Measurements from ENCODE around the gene GRB10.
"Not testable (repeated sequence)": the region's sequence is repeated elsewhere in the genome, so short reads cannot be mapped to it uniquely, and the experiment has no call there.

The GRB10 gene

DNA sequence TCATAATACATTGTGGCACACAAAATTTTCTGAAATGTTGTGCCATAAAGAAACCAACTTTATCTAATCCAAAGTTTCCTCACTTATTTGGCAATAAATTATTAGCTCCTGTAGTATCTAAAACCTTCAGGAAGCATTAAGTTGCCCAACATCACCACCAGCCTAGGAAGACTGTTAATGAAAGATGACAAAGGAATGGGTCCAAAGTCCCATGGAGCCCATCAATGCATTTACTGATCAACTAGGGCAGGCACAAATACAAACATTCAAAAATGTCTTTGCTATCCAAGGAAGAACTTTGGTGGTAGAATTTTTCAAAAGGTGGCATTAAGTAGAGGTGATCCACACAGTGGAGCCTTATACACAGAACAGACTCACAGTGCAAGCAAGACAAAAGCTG, 4.5 kb downstream of the GRB10 start:
- DNase-seq (ENCODE audit: low spot score): no peak

DNA sequence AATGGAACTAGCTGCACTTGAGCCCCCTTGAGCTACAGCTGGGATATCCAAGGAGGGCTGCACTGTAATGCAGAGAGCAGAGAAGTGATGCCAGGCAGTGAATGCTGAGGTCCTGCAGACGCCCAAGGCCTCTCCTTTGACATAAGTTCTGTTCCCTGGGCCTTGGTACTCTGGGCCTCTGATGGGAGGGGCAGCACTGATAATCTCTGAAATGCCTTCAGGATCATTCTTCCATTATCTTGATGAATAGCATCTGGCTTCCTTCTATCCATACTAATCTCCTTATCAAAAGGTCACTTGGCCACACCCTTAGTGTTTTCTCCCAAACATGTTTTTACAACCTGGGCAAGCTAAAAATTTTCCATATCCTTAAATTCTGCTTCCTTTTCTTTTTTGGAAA, 6.9 kb downstream of the GRB10 start:
- DNase-seq (ENCODE audit: low spot score): no peak

DNA sequence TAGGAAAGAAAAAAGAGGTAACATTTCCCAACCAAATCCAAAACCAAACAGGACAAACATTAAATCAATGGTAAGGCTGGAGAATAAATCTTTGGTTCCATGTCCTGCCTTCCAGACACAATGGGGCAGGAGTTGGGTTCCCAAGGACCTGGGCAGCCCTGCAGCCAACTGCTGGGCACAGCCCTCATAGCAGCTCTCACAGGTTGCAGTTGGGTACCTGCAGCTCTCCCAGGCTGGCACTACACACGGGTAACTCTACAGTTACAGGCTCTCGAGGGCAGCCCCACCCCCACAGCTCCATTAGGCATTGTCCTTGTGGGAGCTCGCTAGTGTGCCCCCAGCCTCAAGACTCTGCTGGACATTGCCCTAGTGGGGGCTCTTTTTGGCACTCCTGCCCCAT, 7.5 kb downstream of the GRB10 start:
- no peak for DNase-seq (ENCODE audit: low spot score)

DNA sequence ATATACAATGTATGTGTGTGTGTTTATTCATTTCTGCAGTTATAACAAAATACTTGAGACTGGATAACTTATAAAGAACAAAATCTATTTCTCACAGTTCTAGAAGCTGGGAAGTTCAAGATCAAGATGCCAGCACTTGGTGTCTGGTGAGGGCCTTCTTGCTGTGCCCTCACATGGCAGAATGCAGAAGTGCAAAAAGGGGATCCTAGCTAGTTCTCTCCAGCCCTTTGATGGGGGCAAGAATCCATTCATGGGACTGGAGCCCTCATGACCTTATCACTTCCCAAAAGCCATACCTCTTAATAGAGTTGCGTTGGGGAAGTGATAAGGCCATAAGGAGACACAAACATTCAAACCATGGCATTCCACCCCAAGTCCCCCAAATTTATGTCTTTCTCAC, 8.4 kb downstream of the GRB10 start:
- no peak for DNase-seq (ENCODE audit: low spot score)

GRCh38 chr7:50773071-50773470, 9.6 kb downstream of the GRB10 start:
- DNase-seq (ENCODE audit: low spot score): not testable (repeated sequence)

DNA sequence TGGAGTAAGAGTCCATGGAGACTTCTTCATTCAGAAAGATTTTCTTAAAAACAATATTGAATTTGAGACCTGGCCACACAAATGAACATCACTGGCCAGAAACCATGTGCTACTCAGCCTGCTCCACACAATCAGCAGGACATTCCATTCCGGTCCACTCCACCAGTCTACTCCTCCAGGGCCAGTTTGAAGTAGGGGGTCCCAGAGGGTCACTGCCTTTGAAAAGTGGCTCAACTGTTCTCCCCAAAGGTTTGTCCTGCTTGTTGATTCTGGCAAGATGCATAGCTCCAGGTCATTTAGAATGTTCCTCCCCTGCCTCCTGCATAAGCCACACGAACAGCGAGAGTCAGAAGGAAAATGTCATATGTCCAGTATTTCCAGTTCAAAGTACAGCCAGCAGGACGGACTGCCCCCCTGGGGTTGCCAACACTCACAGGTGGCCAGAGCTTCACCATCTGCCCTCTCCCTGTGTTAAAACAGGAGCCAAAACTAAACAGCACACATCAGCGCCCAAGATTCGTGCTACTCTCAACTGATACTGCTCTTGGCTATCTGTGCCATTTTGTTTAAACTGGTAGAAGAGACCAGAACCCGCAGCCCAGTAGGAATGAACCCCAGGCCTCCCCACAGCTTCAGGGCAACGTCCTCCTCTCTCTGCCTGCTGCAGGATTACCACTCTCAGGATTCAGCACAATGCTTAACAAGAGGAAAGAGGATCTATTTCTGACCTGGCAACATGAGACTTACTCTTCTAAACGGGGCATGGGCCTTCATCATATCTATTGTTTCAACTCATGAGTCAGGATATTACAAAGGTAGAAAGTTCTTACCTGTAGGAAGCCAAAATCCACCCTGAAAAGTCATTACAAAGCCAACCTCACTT, 11.3 kb downstream of the GRB10 start:
- DNase-seq (ENCODE audit: low spot score): no peak

DNA sequence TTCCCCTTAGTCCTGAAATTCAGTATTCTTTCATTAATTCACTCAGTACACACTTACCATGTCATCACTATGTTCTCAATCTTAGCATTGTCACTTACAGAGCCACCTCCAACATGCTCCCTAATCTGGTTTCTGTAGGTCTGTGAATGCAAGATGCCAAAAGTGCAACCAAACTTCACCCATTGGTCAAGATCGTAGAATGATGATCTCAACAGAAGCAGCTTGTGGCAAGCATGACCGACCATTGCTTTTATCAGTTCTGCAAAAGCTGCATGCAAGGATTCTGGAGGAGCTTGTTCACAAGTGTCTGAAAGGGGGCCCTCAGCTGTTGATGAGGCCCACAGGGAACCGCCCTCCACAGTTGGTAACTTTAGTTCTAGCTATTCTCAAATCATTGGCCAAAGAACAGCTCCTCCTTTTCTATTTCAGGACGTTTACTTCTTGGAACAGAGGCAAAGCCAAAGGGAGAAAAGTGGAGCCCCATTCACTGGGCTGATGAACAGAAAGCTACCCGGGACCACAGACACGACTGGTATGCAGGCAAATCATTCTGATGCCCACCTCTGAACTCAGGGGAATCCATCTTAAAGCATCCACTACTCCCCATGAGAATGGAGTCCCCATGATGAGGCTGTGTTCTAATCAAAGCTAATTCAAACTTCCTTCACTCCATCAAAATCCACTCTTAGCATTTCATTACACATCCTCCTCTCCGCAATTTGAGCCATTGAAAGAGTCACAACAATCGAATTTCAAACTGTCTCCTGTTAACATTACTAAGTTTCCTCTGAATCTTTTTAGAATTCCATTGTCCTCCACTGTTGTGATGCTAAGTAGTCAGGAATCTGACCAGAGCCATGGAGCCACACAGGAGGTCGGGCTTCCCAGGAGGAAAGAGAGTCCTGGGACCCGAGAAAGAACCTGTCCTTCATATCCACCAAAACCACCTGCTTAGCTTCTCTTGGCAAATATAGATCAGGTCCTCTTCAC, 13.9 kb downstream of the GRB10 start:
- DNase-seq (ENCODE audit: low spot score): no peak

DNA sequence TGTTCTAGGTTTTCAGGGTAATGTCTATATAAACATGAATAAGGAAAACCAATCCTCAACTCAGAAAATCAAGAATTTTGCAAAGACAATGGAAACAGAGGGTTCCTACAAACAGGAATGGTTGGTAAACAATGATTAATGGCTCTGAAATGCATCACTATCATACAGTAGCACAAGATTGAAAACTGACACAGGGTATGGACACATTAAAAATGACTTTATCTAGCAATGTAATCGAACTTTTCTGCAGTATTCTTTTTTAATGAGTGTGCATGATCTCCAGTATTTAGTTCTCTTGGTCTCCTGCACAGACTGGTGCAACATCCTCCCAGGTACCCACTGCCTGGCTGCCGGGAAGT, 15.9 kb downstream of the GRB10 start:
- DNase-seq (ENCODE audit: low spot score): no peak

DNA sequence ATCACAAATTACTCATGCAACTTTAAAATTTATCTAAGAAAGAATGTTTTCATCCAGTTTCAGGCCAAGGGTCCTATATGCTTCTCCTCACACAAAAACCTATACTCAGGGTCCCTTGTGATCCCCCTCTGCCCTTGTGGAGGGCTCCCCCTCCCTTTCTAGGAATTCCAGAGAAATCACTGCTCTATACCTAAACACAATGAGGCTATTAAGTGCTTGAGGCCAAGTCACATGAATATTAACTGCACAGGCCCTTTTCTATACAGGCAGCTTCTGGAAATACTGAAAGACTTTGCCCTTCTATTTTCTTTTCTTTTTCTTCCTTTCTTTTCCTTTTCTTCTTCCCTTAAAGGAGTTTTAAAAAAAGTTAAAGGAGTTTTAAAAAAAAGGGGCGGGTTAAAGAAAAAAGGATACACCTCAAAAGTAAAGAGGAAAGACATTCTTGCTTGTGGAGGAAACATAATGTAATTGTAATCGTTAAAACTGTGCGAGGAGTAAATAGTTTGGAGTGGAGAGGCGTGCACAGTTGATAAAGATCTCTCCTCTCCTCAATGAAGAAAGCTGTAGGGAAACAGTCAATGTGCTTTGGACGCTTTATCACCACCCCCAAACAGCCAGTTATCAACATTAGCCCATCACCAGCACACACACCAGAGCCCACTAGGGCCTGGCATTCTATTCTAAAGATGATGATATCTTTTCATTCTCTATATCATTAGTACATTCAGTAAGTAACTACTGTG, 16.4 kb downstream of the GRB10 start:
- no peak for DNase-seq (ENCODE audit: low spot score)

GRCh38 chr7:50762337-50762736, 20.4 kb downstream of the GRB10 start:
- DNase-seq (ENCODE audit: low spot score): no peak

GRCh38 chr7:50761713-50762112, 21.0 kb downstream of the GRB10 start:
- DNase-seq (ENCODE audit: low spot score): no peak

GRCh38 chr7:50757703-50758390, 24.8 kb downstream of the GRB10 start:
- DNase-seq (ENCODE audit: low spot score): no peak

DNA sequence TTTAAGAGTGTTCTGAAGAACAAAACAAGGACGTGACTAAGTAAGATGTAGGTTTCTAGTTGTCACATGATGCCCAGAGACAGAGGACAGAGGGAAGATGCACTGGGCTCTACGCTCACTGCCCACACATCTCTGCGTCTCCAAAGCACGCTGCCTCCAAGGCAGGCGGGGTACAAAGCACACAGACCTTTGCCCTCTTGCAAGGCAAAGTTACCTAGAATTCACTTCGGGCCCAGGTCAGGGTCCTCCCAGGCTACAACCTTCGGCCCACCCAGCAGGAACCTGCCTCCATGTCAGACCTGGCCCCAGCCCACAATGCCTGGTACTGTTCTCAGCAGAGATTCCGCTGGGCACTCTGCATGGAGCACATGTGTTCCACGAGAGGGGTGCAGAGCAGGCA, 26.5 kb downstream of the GRB10 start:
- no peak for DNase-seq (ENCODE audit: low spot score)

DNA sequence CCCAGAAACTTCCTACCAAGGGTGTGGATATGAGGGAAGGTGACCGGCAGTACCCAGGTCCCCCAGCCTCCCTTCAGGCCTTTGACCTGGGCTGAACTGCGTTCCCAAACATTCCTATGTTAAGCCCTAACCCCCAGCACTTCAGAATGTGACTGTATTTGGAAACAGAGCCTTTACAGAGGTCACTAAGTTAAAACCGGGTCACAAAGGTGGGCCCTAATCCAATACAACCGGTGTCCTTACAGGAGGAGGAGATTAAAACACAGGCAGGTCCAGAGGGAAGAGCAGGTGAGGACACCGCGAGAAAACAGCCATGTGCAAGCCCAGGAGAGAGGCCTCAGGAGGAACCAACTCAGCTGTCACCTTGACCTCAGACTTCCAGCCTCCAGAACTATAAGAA, 28.0 kb downstream of the GRB10 start:
- no peak for DNase-seq (ENCODE audit: low spot score)

DNA sequence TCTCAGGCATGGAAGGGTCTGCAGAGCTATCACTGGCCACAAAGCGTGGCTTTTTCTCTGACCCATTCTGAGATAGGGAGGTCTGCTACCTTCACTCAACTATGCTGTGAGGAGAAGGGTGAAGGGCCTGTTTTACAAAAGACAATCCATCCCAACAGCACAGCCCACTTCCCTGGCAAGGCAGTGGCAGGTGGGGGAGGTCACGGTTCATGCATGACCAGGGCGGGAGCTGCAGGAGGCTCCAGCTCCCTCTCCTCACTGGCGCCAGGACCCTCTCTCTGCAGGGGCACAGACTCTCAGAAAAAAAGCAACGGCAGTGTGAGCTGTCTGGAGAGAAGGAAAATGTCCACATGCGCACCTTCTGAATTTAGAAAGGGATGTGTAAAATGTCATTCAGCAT, 28.5 kb downstream of the GRB10 start:
- no peak for DNase-seq (ENCODE audit: low spot score)

GRCh38 chr7:50752422-50752821, 30.3 kb downstream of the GRB10 start:
- DNase-seq (ENCODE audit: low spot score): no peak

GRCh38 chr7:50751146-50751545, 31.6 kb downstream of the GRB10 start:
- no peak for DNase-seq (ENCODE audit: low spot score)

- no peak for DNase-seq (ENCODE audit: low spot score)
Observed at GRCh38 chr7:50749896-50750295, 32.8 kb downstream of the GRB10 start.

- DNase-seq (ENCODE audit: low spot score): no peak
Observed at GRCh38 chr7:50748472-50748871, 34.2 kb downstream of the GRB10 start.

GRCh38 chr7:50745835-50746234, 36.9 kb downstream of the GRB10 start:
- DNase-seq (ENCODE audit: low spot score): no peak

DNA sequence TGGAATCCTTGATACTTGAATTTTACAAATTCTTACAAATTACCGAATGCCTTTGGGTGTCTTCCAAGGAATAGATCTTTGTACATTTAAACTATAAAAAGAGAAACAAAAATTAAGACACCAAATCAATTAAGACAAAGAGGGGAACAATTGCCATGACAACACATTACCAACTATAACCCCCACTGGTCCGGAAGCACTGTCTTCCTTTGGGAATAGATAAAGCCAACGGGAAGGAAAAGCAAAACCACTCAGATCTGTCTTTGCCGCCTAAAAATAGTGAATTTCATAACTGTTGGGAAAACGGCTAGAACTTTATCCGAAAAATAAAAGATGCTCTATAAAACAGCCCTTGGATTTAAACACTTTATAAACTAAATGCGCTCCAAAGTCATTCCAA, 37.4 kb downstream of the GRB10 start:
- DNase-seq (ENCODE audit: low spot score): no peak

GRCh38 chr7:50743893-50744292, 38.8 kb downstream of the GRB10 start:
- no peak for DNase-seq (ENCODE audit: low spot score)
